Cortex of kidney (tissue), 1 donor: ENCODE results near the gene SHE.

Experiments used
- DNase-seq: peaks from one replicate; lab custom pipeline; 2025; lab: John Stamatoyannopoulos, UW

SHE gene

DNA sequence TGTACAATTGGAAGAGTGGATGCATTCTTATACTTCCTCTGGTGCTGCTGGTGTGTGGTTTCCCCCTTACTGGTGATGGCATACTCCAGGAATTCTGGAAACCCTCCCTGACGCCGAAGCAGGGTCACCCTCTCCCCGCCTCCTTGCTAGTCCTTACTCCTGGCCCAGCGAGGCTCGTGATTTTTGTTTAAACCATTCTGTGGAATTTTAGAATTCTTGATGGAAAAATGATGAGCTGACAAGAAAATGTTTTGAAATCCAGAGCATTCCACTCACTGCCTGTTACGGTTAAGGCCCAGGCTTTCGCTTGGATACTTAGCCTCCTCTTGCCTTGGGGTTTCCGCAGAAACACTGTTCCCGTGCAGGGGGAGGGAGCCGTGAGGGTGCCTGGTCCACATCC lies 55.9 kb downstream of the SHE start:
- no peak for DNase-seq

DNA sequence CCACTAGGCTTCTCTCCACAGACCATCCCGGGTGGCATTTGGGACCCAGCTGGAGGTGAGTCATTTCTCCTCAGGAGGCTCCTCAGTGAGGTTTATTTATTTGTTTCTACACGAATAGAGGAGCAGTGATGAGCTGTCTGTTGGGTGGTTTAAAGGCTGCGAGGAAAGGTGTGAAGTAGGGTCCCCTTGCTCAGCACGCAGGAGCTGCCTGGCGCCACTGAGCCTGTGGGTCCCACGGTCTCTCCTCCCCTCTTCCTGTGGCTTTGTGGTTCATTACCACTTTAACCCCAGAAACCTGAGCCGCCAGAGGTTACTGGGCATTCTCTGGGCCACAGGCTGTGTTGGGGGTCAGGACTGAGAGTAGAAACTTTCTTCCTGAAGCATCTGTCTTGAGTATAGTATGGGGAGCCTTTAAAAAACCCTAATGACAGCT lies 57.2 kb downstream of the SHE start:
- no peak for DNase-seq

DNA sequence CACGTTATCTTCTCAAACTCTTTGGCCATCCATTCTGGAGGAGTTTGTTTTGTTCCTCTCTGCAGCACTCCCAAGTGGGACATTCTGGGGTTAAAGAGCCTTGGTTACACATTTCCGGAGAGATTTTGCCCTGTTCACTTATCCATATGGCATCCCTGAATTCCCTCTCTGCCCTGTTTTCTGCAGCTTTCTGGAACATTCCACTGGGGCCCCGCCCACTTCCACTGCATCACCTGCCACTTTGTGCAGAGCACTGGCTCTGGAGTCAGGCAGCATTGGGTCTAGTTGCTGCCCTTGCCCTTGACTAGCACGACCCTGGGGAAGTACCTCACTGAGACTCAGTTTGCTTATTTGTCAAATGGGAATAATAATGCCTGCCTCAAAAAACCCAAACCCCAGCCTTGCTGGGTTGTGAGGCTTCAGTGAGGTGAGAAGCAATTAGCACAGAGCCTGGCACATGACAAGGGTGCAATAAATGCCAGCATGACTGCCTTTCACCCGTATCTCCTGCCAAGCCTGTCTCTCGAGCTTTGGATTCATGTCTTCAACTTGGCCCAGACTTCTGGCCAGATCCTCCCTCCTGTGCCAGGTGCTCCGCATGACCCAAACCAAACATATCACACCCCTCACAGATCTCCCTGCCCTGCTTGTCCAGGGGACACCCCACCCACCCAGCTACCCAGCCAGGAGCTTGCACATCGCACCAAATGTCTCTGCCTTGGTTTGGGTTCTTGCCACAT lies 58.8 kb downstream of the SHE start:
- DNase-seq: no peak

DNA sequence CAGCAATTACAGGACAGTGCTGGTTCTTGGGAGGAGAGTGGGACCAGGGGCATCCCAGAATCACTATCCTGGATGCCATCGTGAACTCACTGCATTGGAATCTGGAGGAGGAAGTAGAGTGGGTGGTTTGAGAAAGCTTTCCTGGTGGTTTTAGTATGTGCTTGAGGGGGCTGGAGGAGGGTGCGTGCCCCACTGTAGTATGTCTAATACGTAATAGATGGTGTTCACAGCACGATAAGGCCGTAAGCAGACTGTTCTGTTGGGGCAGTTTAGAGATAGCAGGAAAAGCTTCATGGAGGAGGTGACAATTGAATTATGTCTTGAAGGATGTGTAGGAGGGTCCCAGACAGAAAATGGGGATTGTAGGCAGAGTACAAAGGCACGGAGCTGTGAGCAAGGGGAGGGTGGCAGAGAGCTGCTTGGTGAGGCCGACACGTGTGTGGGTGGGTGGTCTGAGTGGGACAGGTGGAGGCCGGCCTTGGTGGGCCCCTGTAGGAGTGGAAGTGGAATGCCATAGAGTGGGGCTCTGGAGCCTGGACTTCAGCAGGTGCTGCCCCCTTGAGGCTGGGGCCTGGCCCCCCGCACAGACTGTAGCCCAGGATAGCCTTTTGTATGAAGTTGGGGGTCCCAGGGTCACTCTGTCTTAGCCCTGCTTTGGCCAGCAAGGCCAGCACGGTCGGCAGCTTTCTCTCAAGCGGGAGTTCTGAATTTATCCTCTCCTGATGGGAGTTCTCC lies 60.0 kb downstream of the SHE start:
- DNase-seq: no peak

DNA sequence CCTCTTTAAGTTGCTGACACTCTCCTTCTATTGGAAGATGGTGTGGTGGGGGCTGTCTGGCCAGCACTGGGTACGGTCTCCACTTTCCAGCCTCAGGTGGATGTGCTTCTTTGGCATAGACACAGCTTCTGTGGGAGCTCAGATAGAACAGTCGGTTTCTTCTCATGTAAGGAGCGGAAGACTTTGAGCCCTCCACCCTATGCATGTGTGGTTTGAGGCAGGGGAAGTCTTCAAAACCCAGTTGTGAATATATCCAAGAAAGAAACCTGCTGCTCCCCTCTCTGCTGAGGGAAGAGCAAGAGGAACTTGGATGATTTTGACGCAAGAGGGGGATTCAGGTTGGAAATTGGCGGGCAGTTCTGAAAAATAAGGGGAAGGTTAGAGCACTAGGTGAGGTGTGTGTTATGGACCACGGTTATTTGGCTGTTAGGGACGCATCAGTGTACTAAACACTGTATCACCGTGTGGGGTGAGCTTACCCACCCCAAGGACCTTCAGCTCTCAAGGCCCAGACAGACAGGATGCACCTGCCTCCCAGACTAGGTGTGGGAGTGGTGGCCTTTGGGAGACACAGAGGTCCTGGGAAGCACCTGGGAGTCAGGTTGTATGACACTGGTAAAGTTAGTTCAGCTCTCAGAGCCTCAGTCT lies 60.8 kb downstream of the SHE start:
- DNase-seq: no peak

DNA sequence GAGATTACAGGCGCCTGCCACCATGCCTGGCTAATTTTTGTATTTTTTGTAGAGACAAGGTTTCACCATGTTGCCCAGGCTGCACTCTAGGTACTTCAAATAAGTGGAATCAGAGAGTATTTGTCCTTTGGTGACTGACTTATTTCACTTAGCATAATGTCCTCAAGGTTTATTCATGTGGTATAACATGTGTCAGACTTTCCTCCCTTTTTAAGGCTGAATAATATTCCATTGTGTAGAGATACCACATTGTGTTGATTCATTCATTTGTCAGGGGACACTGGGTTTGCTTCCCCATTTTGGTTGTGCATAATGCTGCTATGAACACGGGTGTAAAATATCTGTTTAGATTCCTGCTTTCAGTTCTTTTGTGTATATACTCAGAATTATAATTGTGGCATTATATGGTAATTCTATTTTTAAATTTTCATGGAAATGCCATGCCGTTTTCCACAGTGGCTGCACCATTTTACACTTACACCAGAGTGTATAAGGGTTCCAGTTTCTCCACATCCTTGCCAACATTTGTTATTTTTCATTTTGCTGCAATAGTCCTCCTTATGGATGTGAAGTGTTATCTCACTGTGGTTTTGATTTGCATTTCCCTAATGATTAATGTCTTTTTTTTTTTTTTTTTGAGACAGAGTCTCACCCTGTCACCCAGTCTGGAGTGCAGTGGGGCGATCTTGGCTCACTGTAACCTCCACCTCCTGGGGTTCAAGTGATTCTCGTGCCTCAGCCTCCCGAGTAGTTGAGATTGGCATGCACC lies 62.0 kb downstream of the SHE start:
- DNase-seq: no peak

DNA sequence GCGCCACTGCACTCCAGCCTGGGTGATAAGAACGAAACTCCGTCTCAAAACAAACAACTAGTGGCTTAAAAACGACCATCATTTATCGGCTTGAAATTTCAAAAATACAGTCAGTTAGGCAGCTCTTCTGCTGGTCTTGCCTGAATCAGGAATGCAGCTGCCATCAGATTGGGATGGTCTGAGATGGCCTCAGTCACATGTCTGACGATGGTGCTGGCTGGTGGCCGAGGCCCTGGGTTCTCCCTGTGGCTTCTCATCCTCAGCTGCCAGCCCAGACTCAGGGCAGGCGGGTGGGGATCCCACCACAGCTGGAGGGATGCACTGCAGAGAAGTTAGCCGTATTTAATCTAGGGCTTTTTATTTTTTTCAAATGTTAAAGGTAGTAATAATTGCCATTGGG lies 65.8 kb downstream of the SHE start:
- DNase-seq: no peak

DNA sequence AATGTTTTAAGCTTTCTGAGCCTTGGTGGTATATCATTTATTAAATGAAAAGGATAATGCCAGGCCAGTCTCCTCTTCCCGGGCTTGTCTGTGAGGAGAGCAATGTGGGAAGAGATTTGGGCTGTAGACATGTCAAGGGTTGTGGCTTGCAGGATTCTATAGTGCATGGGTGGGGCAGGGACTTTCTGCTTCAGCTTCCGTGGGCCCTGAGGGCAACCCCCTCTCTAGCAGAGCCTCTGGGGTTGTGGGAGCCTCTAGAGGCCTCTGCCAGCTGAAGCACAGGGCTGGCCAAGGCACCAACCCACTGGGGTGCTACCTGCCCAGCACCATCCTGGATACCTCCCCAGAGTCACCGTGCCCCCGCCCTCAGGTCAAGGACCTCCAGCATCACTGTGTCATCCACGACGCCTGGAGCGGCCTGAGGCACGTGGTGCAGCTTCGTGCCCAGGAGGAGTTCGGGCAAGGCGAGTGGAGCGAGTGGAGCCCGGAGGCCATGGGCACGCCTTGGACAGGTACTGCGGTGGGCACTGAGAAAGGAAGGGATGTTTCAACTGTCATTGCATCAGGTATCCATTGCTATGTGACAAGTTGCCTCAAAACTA lies 66.5 kb downstream of the SHE start:
- DNase-seq: no peak

DNA sequence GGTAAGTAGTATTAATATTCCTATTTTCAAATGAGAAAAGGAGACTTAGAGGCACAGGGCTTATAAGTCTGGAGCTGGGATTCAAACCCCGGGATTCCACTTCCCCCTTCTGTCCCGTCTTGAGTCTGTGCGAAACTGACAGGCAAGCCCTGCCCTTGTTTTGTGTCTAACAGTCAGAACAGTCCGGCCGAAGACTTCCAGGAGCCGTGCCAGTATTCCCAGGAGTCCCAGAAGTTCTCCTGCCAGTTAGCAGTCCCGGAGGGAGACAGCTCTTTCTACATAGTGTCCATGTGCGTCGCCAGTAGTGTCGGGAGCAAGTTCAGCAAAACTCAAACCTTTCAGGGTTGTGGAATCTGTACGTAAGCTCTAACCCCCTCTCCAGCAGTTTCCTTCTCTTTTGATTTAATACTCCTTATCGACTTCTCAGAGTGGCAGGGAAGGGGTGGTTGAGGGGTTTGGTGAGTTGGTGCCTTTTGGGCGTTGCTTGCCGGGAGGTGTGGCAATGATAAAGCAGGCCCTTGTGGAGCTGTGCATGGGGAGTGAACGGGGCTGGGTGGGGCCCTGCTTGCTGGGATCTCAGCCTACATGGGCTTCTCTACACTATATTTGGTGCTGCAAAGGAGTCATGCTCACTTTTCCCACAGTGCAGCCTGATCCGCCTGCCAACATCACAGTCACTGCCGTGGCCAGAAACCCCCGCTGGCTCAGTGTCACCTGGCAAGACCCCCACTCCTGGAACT lies 67.7 kb downstream of the SHE start:
- no peak for DNase-seq

DNA sequence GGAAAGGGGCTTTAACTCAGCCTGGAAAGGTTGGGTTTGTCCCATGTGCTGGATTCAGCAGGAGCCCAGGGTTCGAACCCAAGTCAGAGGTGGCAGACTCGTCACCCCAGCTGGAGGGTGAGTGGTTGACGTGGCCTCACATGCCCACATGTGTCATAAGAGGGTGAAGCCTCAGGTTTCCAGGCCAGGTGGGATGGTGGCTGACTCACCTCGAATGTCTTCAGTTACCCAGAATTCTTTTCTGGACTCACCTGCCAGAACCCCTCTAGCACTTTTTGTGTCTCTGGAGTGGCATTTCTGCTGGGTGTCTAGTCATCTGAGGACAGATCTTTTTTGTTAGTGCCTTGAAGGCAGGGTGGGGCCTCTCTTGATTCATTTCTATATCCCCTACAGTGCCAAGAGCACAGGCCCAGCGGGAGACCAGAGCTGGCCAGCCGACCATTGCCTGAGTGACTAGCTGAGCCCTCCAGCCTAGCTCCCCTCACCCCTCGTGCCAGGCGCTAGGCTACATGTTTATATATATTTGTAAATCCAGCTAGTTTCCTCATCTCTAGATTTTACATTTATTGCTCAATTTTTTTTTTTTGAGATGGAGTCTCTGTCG lies 68.9 kb downstream of the SHE start:
- no peak for DNase-seq

DNA sequence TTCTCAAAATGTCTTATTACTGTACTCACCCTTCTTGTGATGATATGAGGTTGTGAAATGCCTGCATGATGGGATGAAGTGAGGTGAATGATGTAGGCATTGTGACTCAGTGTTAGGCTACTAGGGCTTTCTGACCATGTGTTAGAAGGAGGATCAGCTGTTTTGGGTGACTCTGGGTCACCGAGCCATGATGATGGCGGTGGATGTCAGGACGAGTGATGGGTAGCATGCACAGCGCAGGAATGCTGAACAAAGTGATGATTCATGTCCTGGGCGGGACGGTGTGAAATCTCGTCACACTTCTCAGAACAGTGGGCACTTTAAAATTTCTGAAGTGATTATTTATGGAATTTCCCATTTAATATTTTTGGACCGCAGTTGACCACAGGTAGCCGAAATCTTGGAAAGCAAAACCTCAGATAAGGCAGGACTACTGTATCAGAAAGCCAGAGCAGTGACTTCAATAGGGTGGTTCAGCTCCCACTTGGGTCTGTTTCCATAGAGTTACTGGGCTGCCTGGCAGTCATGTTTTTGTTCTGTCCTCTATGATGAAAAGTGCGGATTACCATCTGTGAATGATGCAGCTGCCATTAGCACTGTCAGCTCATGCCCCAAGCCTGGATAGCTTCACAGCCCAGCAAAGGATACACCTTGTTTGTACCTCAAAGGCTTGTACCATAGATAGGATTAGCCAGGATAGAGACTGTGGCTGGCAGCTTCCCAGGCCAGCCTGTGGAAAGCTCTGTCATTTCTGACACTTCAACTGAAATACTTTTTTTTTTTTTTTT lies 70.4 kb downstream of the SHE start:
- no peak for DNase-seq

DNA sequence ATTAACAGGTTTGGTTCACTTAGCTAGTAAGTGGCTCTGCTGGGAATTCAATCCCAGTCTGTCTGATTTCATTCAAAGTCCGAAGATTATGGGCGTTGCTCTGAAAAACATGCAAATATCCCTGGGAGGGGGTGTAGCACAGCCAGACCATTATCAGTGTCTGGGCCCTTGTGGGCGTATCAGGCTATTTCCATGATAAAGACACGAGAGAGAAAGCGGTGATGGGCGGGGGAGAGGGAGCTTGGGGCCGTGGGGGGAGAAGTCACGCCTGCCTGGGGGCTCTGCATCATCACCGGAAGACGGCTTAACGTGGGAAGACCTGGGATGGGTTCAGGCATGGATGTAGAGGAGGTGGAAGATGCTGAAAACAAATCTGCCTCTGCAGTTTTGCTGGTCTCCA lies 71.3 kb downstream of the SHE start:
- no peak for DNase-seq

DNA sequence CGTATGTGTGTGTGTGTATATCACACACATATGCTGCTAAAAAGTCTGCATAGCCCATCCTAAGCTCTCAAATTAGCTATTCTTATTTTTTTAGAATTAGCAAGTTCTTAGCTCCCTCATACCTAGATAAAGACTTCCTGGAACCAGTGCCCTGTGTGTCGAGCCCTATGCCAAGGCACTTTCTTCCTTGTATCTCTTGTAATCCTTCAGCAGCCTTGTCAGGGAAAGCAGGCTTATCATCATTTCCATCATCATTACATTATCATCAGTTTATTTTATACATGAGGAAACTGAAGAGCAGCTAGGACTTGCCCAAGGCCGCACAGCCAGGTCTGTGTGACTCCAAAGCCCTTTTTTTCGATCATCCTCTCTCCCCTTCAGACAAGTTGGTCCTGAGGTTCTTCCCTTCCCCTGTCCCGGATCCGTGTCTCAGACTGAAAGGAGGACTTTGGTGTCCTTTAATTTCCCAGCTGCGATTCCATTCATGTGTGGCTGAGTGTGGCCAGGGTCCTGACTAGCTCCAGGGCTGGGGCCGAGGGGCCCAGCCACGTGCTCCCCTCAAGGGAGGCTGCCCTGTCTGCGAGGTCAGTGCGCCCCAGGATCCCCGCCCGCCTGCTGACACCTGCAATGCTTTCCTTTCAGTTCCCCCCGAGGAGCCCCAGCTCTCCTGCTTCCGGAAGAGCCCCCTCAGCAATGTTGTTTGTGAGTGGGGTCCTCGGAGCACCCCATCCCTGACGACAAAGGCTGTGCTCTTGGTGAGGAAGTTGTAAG lies 72.2 kb downstream of the SHE start:
- no peak for DNase-seq
